Tibial artery (tissue), 4 donors: ENCODE data around the gene MAP1A.
"Not testable (repeated sequence)": the region's sequence is repeated elsewhere in the genome, so short reads cannot be mapped to it uniquely, and the experiment has no call there.

ENCODE experiments used
- DNase-seq, 2 donors: peaks; one replicate each; pipeline ENCODE4 v3.0.0-alpha.2; 2019
- H3K27ac ChIP-seq, 2 donors: fragments of 200-600 bp; sonication (generic) in 1 of 2; 1 replicate in 1 of 2; 2 replicates in 1 of 2; pipeline ENCODE4 v1.5.1; 2018 to 2019; ENCODE audit warnings: mild to moderate bottlenecking in 1 of 2
- H3K27me3 ChIP-seq, 2 donors: fragments of 200-600 bp; sonication (generic) in 1 of 2; one replicate each; pipeline versions ENCODE4 v1.5.1 to v1.6.0; 2016 to 2019
- H3K36me3 ChIP-seq, 3 donors: fragments of 200-600 bp; sonication (generic) in 2 of 3; one replicate each; pipeline ENCODE4 v1.5.1; 2016 to 2019; ENCODE audit warnings: mild to moderate bottlenecking in 2 of 3
- H3K4me1 ChIP-seq, 4 donors: fragments of 200-600 bp; sonication (generic) in 2 of 4; 1 replicate in 3 of 4; 2 replicates in 1 of 4; pipeline ENCODE4 v1.5.1; 2016 to 2019
- H3K4me3 ChIP-seq, 2 donors: fragments of 200-600 bp; sonication (generic) in 1 of 2; 1 replicate in 1 of 2; 2 replicates in 1 of 2; pipeline ENCODE4 v1.5.1; 2018 to 2019; ENCODE audit warnings: mild to moderate bottlenecking in 2 of 2
- H3K9me3 ChIP-seq, 3 donors: fragments of 200-600 bp; sonication (generic) in 1 of 3; one replicate each; pipeline ENCODE4 v1.5.1; 2016 to 2019
- intact Hi-C: fragments of 100-400 bp; cut with DNase I; formaldehyde crosslinking; loops from one replicate; pipeline ENCODE4 v1.15.0; 2023; ENCODE audit warnings: low total_unique reads
- TF ChIP-seq, protein P1 (sequence below), 2 experiments: fragments of 200-600 bp in 1 of 2; fragments of 450-650 bp in 1 of 2; IDR thresholded peaks; one replicate each; pipeline ENCODE4 v1.5.1; 2017 to 2019; ENCODE audit warnings: antibody characterized with exemption in 2 of 2, mild to moderate bottlenecking in 1 of 2, moderate library complexity in 1 of 2

MAP1A gene

DNA sequence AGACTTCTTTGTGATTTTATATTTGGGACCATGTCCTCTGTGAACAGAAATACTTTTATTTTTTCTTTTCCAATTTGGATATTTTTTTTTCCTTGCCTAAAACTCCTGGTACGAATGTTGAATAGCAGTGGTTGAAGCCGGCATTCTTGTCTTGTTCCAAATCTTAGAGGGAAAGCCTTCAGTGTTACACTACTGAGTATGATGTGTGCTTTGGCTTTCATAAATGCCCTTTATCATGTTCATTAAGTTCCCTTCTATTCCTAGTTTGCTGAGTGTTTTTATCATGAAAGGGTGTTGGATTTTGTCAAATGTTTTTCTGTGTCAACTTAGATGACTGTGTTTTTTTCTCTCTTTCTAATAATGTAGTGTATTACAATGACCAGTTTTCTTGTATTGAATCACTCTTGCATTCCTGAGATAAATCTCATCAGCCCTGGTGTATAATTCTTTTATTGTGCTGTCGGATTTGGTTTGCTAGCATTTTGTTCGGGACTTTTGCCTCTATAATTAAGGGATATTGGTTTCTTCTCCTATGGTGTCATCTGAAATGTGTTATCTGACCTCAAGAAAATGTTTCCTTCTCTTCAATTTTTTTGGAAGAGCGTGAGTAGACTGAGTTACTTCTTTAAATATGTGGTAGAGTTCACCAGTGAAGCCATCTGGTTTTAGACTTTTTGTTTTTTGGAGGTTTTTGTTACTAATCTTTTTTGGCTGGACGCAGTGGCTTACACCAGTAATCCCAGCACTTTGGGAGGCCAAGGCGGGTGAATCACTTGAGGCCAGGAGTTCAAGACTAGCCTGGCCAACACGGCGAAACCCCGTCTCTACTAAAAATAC, 33.3 kb downstream of the MAP1A start:
- TF ChIP-seq, protein P1, sequence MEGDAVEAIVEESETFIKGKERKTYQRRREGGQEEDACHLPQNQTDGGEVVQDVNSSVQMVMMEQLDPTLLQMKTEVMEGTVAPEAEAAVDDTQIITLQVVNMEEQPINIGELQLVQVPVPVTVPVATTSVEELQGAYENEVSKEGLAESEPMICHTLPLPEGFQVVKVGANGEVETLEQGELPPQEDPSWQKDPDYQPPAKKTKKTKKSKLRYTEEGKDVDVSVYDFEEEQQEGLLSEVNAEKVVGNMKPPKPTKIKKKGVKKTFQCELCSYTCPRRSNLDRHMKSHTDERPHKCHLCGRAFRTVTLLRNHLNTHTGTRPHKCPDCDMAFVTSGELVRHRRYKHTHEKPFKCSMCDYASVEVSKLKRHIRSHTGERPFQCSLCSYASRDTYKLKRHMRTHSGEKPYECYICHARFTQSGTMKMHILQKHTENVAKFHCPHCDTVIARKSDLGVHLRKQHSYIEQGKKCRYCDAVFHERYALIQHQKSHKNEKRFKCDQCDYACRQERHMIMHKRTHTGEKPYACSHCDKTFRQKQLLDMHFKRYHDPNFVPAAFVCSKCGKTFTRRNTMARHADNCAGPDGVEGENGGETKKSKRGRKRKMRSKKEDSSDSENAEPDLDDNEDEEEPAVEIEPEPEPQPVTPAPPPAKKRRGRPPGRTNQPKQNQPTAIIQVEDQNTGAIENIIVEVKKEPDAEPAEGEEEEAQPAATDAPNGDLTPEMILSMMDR (IDR thresholded peaks at IDR 0.05) = no peak
- Histone ChIP-seq H3K4me3 (no peak overlapping the region), H3K36me3 (peaks cover 0 to 38% (median 4%) of the 10 kb centered on the region in 3 donors), H3K27me3 (no peaks in the 10 kb centered on the region), H3K9me3 (no peaks in the 10 kb centered on the region), H3K27ac (no peak overlapping the region), H3K4me1 (no peaks in the 10 kb centered on the region)
- intact Hi-C loops = no loop called here
- DNase-seq = peak in 1 of 2 donors; percentile 51

DNA sequence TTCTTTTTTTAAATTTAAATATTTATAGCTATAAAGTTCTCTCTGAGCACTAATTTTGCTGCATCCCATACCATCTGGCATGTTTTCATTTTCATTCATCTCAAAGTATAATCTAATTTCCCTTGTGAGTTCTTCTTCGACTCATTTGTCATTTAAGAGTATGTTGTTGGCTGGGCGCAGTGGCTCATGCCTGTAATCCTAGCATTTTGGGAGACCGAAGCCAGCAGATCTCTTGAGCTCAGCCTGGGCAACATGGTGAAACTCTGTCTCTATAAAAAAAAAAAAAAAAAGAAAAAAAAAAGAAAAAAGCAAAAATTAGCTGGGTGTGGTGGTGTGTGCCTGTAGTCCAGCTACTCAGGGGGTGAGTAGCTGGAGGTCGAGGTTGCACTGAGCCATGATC, 34.8 kb downstream of the MAP1A start:
- no peaks in the 10 kb centered on the region for H3K9me3 ChIP-seq
- H3K36me3 ChIP-seq = peaks cover 7 to 54% (median 8%) of the 10 kb centered on the region in 3 donors
- DNase-seq = no peak
- H3K4me1 ChIP-seq = no peaks in the 10 kb centered on the region
- intact Hi-C loops = no loop called here
- H3K27ac ChIP-seq = no peak overlapping the region
- H3K27me3 ChIP-seq = no peaks in the 10 kb centered on the region
- TF ChIP-seq, protein P1 (IDR thresholded peaks at IDR 0.05) = no peak
- no peak overlapping the region for H3K4me3 ChIP-seq

DNA sequence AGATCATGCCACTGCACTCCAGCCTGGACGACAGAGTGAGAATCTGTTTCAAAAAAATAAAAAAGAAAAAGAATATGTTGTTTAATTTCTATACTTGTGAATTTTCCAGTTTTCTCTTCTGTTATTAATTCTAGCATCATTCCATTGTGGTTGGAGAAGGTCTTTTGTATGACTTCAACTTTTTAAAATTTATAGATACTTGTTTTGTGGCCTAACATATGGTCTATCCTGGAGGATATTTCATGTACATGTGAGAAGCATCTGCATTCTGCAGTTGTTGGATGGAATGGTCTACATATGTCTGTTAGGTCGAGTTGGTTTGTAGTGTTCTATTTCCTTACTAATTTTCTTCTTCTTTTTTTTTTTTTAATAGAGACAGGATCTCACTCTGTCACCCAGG, 35.6 kb downstream of the MAP1A start:
- DNase-seq = no peak
- H3K27me3 ChIP-seq = no peaks in the 10 kb centered on the region
- no peaks in the 10 kb centered on the region for H3K4me1 ChIP-seq
- no peak overlapping the region for H3K4me3 ChIP-seq
- TF ChIP-seq, protein P1 (IDR thresholded peaks at IDR 0.05) = no peak
- no peak overlapping the region for H3K27ac ChIP-seq
- no peaks in the 10 kb centered on the region for H3K9me3 ChIP-seq
- peaks cover 7 to 57% (median 8%) of the 10 kb centered on the region in 3 donors for H3K36me3 ChIP-seq
- intact Hi-C loops = no loop called here

DNA sequence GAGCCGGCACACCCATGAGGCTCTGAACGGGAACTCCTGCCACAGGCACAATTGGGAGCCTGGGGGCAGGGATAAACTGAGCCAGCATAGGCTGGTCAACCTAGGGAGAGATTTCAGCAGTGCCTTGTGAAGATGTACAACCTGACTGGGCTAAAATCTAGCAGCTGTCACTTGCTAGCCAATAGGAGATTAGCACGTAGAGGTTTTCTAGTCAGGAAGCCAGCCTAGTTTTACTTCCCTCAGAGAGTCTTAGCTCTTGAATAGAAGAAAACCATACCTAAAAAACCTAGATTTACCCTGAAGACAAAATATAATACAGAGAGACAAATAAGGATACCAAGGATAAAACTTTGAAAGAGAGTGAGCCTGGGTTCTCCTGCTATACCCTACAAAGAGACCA, 45.3 kb downstream of the MAP1A start:
- not testable (repeated sequence) for DNase-seq, H3K27me3 ChIP-seq, H3K4me3 ChIP-seq

DNA sequence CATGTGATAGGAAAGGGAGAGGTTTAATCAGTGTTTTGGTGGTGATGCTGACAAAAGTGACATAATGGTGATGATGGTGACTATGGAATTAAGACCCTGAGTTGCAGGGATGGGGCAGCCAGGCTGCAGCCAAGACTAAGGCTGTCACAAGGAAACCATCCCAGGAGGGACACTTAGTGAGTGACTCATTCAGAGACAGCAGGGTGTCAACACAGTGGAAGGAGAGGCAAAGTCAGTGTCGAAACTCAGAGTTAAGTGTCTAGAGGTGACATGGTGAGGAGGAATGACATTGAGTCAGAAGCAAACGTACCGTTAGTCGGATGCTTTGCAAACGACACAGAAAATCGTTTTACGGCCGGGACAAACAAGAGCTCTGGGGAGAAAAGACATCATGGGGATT, 46.4 kb downstream of the MAP1A start:
- DNase-seq, intact Hi-C loops, H3K4me3 ChIP-seq, H3K9me3 ChIP-seq, H3K27me3 ChIP-seq, H3K4me1 ChIP-seq, H3K36me3 ChIP-seq, H3K27ac ChIP-seq: not testable (repeated sequence)

More for the DNA sequence above, 45.3 kb downstream of the MAP1A start:
- H3K9me3 ChIP-seq, H3K4me1 ChIP-seq, H3K27ac ChIP-seq, intact Hi-C loops: not testable (repeated sequence)
- H3K36me3 ChIP-seq = peaks cover 0 to 16% (median 7%) of the 10 kb centered on the region in 3 donors

DNA sequence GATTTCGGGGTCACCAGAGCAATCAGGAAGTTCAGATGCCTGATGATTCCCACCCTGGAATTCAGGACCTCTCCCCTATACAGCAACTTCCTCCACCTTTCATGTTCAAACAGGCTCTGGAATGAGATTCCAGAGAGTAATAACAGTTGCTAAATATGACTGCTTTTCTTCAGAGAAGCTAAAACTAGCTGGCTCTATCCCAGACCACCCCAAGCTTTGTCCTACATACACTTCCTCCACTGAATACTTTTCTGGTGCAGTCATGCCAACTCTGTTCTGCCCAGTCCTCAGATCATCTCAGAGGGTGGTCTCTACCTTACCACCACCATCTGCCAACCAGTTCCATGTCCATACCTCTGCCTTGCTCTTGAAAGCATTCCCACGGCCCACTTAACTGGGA, 49.2 kb downstream of the MAP1A start:
- DNase-seq, H3K27me3 ChIP-seq, H3K4me3 ChIP-seq, H3K27ac ChIP-seq, H3K36me3 ChIP-seq, H3K4me1 ChIP-seq, H3K9me3 ChIP-seq, intact Hi-C loops: not testable (repeated sequence)

DNA sequence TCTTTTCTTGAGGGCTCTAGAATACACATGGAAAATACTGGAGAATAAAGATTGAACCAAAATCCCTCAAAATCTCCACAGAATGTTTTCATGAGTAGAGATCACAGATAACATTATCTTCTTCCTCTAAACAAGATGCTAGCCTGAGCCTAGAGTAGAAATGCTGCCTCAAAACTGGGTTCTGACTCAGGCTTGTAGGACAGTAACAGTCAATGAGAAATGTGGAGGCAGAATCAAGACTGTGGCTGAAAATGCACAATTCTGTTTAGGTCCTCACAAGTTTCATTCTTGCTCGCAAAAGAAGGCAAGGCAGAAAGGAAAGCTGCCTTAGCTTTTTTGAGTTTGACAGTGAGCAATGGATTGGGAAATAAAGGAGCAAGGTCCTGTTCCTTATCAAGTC, 57.2 kb downstream of the MAP1A start:
- H3K4me3 ChIP-seq, intact Hi-C loops, H3K27me3 ChIP-seq, H3K27ac ChIP-seq, H3K9me3 ChIP-seq, H3K36me3 ChIP-seq, H3K4me1 ChIP-seq, DNase-seq: not testable (repeated sequence)
